ENCODE data around the gene MTHFR. TPM values are rescaled to one million over a fixed set of nuclear protein-coding genes. Genes with fewer than 3 reads are reported as not detected.
"Not testable (repeated sequence)": the region's sequence is repeated elsewhere in the genome, so short reads cannot be mapped to it uniquely, and the experiment has no call there.

Gene MTHFR
- total RNA-seq, 1 experiment from 2014 or later = 6.3 TPM

DNA sequence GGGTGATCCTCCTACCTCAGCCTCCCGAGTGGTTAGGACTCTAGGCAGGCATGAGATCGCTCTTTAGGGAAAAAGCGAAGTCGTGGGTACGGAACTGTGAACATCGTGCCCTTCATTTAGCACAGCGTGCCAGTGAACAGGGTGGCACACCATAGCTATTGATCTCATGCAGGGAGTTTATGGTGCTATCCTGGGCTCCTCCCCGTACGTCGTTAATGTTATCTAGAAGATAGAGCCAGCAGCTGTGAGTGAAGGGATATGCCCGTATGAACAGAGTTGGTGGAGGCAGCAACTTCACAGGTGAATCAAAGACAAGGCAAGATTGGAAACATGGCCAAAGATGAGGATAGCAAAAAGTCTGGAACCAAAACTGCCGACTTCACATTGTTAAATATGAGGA lies 11.4 kb upstream of the MTHFR start:
- peaks cover 38% of the 10 kb centered on the region for H3K36me3 ChIP-seq
- H3K27me3 ChIP-seq (replicated peaks) = no peaks in the 10 kb centered on the region
- H3K9me3 ChIP-seq (replicated peaks) = no peaks in the 10 kb centered on the region
- DNase-seq (ENCODE audit: low read depth in 1 of 2, low spot score in 2 of 2) = no peak
- peaks cover 7% of the 10 kb centered on the region for H3K4me1 ChIP-seq (replicated peaks)
- no peak overlapping the region for H3K4me3 ChIP-seq
- no peak overlapping the region for H3K27ac ChIP-seq

DNA sequence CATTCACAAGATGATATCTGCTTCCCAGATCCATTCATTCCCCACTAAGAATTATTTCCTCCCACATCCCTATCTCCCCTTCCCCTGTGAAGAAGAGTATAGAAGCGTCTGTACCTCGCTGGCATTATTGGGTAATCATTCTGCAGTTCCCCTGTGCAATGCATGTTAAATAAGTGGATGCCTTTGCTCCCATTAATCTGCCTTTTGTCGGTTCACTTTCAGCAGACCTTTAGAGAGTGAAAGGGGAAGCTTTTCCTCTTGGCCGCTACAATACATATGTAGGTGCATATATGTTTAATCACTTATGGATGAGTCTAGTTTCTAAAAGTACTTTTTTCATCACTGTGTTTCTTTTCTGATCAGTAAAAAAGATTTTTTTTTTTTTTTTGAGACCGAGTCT lies 7.3 kb upstream of the MTHFR start:
- Histone ChIP-seq H3K4me1 (replicated peaks) (0 out of 2 replicates have a peak, but pooled peaks cover 3% of the 10 kb centered on the region), H3K9me3 (replicated peaks) (no peaks in the 10 kb centered on the region), H3K36me3 (peaks cover 44% of the 10 kb centered on the region), H3K27ac (no peak overlapping the region), H3K27me3 (replicated peaks) (no peaks in the 10 kb centered on the region), H3K4me3 (no peak overlapping the region)
- no peak for DNase-seq (ENCODE audit: low read depth in 1 of 2, low spot score in 2 of 2)

DNA sequence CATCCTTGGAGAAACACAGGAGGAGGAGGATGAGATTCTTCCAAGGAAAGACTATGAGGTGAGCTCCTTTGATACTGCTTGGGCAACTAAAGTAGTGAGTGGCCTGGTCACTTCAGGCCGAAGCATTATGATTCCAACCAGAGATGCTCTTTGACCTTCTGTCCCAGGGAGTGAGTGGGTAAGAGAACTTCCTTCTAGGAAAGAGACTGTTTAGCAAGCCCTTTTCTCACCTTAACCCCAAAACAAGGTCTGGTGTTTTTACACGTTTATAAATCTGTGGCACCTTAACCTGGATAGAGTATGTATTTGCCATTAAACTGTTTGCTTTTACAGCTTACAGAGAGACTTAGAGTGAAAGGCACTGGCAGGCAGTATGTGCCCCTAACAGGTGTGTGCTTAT lies 1.4 kb upstream of the MTHFR start:
- H3K36me3 ChIP-seq = peaks cover 24% of the 10 kb centered on the region
- H3K27me3 ChIP-seq (replicated peaks) = no peaks in the 10 kb centered on the region
- no peak for DNase-seq (ENCODE audit: low read depth in 1 of 2, low spot score in 2 of 2)
- H3K9me3 ChIP-seq (replicated peaks) = no peaks in the 10 kb centered on the region
- peaks cover 32% of the 10 kb centered on the region for H3K4me1 ChIP-seq (replicated peaks)
- H3K27ac ChIP-seq = no peak overlapping the region
- H3K4me3 ChIP-seq = no peak overlapping the region

DNA sequence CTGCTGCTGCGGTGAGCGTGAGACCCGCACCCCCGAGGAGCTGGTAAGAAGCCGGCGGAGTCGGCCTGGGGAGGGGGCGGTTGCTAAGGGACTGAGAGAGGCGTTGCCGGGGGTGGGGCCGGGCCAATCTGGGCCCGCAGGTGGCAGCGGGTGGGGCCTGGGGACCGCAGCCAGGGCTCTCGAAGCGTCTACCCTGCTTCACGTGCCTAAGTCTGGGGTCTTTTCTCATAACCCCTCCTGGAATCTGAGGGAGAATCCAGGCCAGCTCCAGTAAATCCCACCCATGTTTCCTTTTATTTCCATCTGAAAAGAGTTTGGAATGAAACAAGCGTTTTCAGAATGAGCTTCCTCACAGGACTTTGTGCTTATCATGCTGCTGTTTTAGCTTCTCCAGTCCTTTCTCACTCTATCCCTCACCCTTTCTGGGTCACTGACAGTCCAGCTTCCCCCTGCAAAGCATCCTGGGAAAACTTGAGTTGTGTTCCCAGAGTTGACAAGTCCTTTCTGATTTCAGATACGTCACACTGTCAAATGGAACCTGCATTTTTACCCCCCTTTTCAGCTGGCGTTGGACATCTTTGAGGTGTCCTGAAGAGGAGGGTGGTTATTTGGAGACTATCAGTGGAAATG lies 658 bp upstream of the MTHFR start:
- Histone ChIP-seq H3K4me1 (replicated peaks) (peaks cover 32% of the 10 kb centered on the region), H3K27me3 (replicated peaks) (no peaks in the 10 kb centered on the region), H3K9me3 (replicated peaks) (no peaks in the 10 kb centered on the region), H3K4me3 (peak overlapping the region; percentile 62), H3K36me3 (peaks cover 21% of the 10 kb centered on the region), H3K27ac (peak overlapping the region; percentile 28)
- no peak for DNase-seq (ENCODE audit: low read depth in 1 of 2, low spot score in 2 of 2)

DNA sequence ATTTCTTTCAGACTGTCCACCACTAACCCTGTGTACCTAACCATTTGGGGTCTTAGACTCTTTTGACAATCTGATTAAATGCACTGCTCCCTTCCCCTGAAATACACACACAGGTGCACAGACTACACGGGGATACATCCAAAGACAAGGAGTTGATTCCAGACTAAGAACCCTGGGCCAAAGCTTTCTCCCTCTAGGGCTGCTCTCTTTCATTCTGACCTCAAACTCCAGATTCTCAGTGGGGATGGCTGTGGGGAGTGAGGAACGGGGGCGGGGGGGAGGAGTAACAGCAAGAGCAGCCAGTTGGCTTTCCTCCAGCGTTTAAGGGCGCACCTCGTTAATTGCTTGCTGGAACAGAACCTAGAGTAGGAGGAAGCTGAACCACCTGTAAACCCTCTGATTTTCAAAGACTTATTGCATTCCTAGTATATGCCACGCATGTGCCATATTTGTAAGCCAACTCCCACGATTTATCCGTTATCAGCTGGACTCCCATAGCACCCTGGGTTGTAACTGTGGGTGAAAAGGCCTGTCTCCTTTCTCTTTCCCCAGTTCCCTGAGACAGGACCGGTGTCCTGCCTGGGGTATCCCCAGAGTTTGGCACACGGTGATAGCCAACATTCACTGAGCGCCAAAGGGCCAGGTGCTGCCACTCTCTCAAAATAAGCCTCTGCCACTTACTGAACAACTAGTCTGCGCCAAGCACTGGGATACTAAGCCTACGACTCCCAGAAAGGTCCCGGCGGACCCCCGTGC lies 920 bp downstream of the MTHFR start:
- peaks cover 43% of the 10 kb centered on the region for H3K4me1 ChIP-seq (replicated peaks)
- no peaks in the 10 kb centered on the region for H3K27me3 ChIP-seq (replicated peaks)
- H3K9me3 ChIP-seq (replicated peaks) = no peaks in the 10 kb centered on the region; the same call in 1 of the 2 replicates
- H3K36me3 ChIP-seq = peaks cover 19% of the 10 kb centered on the region
- H3K4me3 ChIP-seq = peak overlapping the region; percentile 62
- no peak for DNase-seq (ENCODE audit: low read depth in 1 of 2, low spot score in 2 of 2)
- peak overlapping the region; percentile 71 for H3K27ac ChIP-seq

DNA sequence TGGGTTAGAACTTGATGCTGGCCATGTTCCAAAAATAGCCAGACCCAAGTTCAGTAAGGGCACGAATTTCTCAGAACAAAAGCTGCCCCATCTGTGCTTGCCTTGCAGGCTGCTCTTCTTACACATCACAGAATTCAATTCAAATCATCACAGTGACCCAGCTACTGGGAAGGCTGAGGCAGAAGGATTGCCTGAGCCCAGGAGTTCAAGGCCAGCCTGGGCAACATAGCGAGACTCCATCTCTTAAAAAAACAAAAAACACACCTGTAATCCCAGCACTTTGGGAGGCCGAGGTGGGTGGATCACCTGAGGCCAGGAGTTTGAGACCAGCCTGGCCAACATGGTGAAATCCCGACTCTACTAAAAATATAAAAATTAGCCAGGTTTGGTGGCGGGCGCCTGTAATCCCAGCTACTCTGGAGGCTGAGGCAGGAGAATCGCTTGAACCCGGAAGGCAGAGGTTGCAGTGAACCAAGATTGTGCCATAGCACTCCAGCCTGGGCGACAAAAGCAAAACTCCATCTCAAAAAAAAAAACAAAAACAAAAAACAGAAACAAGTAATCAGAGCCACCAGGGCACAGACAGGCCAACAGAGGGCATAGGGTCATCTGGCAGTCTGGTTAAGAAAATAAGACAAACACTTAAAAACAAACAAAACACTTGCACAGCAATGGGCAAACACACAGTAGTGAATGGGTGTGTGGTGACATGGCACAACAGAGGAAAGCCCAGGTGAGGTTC lies 1.7 kb downstream of the MTHFR start:
- Histone ChIP-seq H3K36me3 (peaks cover 18% of the 10 kb centered on the region), H3K4me1 (replicated peaks) (peaks cover 43% of the 10 kb centered on the region)
- not testable (repeated sequence) for H3K27me3 ChIP-seq (replicated peaks); H3K27ac ChIP-seq; H3K9me3 ChIP-seq (replicated peaks); H3K4me3 ChIP-seq; DNase-seq (ENCODE audit: low read depth in 1 of 2, low spot score in 2 of 2)

DNA sequence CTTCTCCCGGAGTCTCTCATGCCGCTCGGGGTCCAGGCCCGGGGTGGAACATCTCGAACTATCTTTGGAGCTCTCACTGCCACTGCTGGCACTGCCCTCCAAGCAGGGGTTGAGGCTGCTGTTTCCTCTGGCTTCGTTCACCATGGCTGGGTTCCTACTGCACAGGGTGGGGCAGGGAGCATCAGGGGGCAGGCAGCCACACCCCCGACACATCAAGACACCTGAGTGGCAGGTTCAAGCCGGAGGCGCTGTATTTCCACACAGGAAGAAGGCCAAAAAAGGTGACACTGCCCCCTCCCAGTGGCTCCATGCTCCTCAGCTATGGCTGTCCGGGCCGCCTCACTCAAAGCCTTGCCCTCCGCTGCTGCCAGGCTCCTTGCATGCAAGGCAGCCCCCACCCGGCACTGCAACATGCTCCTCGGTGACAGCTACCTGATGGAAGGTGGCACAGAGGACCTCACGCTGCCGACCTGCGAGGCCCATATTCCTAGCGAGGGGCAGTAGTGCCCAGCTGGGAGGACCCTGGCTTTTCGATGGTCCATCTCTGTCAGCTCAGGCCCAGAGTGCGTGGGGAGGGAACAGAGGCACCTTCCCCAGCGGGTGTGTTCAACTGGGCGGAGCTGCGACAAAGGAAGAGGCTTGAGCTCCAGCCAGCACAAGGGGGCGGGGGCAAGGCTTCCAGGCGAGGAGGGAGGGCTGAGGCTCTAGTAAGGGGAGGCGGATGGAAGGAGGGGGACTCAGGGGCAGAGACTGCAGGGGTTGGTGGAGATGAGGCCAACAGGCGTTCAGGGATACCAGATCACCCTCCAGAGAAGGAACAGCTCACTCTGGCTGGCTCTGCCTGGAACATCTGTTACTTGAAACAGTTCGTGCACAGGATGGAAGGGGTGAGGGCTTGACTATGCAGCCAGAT lies 2.5 kb downstream of the MTHFR start:
- no peaks in the 10 kb centered on the region for H3K27me3 ChIP-seq (replicated peaks)
- DNase-seq (ENCODE audit: low read depth in 1 of 2, low spot score in 2 of 2) = peak in 1 of 2 experiments; percentile 63
- H3K27ac ChIP-seq = no peak overlapping the region
- no peaks in the 10 kb centered on the region; the same call in 1 of the 2 replicates for H3K9me3 ChIP-seq (replicated peaks)
- peaks cover 12% of the 10 kb centered on the region for H3K36me3 ChIP-seq
- H3K4me1 ChIP-seq (replicated peaks) = peaks cover 43% of the 10 kb centered on the region
- H3K4me3 ChIP-seq = no peak overlapping the region

DNA sequence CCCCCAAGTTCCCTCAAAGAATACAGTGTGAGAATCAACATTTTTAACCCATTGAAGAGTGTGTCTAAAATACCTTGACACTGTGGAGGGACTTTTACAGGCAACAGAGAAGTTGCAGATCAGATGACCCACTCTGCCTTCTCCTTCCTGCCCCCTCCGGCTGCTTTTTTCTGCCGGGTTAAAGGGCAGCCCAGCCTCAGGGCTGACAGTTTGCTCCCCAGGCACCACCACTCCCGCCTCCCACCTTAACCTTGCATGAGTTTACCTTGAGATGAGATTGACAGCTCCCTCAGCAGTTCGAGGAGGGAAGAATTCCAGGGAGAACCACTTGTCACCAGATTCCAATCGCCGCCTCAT lies 3.2 kb downstream of the MTHFR start:
- Histone ChIP-seq H3K9me3 (replicated peaks) (no peaks in the 10 kb centered on the region; the same call in 1 of the 2 replicates), H3K27ac (no peak overlapping the region), H3K4me1 (replicated peaks) (peaks cover 45% of the 10 kb centered on the region), H3K27me3 (replicated peaks) (no peaks in the 10 kb centered on the region), H3K36me3 (peaks cover 8% of the 10 kb centered on the region), H3K4me3 (no peak overlapping the region)
- no peak for DNase-seq (ENCODE audit: low read depth in 1 of 2, low spot score in 2 of 2)

DNA sequence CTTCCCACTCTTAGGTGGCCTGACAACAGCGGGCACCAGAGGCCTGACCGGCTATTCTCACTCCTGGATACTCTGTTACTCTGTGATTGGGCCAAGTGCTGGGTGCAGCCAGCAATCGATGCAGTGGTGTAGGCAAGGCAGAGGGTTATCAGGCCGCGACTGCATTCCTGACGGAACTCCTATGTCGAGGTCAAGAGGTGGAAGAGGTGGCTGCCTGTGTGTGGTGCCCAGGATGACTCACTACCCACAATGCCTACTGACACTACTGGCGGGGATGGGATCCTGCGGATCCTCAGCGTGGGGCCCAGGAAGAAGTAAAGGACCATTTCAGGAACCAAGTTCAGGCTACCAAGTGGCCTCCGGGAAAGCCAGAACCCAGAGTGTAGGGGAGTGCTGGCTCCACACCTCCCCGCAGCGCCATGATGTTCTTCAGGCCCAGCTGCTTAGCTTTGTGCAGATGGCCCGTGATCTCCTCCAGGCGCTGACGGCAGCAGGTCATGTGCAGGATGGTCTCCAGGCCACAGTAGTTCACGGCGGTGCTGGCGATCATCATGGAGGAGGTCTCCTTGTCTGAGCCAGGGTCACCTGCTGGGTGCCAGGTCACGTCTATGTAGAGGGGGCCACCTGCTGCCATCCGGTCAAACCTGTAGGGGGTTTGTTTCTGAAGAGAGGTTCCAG lies 4.9 kb downstream of the MTHFR start:
- Histone ChIP-seq H3K4me1 (replicated peaks) (peaks cover 39% of the 10 kb centered on the region), H3K4me3 (no peak overlapping the region), H3K9me3 (replicated peaks) (no peaks in the 10 kb centered on the region; the same call in 1 of the 2 replicates), H3K27me3 (replicated peaks) (no peaks in the 10 kb centered on the region), H3K36me3 (peaks cover 4% of the 10 kb centered on the region), H3K27ac (no peak overlapping the region)
- no peak for DNase-seq (ENCODE audit: low read depth in 1 of 2, low spot score in 2 of 2)

DNA sequence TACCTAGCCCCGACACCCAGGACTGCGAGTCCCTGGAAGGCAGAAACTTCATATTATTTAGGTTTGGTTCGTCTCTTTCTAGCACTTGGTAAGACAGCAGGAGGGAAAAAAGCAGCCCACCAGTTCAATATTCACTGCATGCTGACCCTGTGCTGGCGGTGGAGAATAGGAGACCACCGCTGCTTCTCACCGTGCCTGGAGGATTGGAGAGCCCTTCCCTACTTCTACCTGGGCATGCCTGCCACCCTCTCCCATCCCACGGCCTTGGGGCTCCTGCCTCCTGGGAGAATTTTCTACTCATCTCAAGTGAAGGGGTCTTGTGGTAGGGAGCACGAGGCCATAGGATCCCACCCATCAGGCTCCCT lies 5.4 kb downstream of the MTHFR start:
- Histone ChIP-seq H3K4me1 (replicated peaks) (peaks cover 37% of the 10 kb centered on the region), H3K4me3 (no peak overlapping the region), H3K9me3 (replicated peaks) (no peaks in the 10 kb centered on the region; the same call in 1 of the 2 replicates), H3K36me3 (peaks cover 4% of the 10 kb centered on the region), H3K27ac (no peak overlapping the region), H3K27me3 (replicated peaks) (no peaks in the 10 kb centered on the region)
- no peak for DNase-seq (ENCODE audit: low read depth in 1 of 2, low spot score in 2 of 2)

DNA sequence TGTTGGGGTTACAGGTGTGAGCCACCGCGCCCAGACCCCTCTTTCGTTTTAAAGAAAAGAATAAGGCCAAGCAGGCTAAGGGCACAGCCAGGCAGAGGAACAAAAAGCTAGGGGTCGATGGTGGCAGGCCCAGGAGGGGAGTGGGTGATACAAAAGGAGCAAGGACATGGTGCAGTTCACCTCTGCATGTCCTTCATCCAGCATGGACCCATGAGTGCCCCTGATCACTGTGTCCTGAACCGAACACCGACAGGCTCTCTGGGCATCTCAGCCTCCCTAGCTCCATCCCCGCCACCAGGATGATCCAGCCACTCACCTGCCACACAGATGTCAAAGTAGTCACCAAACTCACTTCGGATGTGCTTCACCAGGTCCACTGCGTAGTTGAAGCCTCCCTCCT lies 5.9 kb downstream of the MTHFR start:
- peaks cover 32% of the 10 kb centered on the region for H3K4me1 ChIP-seq (replicated peaks)
- no peaks in the 10 kb centered on the region for H3K27me3 ChIP-seq (replicated peaks)

DNA sequence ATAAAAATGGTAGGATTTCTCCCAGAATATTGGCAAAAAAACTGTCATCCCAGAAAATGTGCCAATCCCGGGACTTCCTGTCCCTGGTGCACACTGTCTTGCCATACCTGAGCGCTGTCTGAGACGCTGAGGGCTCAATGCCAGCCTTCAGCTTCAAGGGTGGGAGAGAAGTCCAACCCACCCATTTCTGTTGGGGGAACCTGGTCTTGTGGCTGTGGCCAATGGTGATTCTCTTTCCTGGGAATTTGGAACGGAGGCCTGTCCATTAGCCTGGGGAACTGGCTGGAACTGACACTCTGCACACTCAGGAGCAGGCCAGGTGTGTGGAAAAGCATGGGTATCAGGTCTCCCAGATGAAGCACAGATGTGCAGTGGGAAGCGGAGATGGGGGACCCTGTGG lies 6.7 kb downstream of the MTHFR start:
- no peak overlapping the region for H3K4me3 ChIP-seq
- no peak overlapping the region for H3K27ac ChIP-seq
- no peaks in the 10 kb centered on the region for H3K27me3 ChIP-seq (replicated peaks)
- peaks cover 4% of the 10 kb centered on the region for H3K36me3 ChIP-seq
- H3K9me3 ChIP-seq (replicated peaks) = no peaks in the 10 kb centered on the region; the same call in 1 of the 2 replicates
- peaks cover 25% of the 10 kb centered on the region for H3K4me1 ChIP-seq (replicated peaks)
- DNase-seq (ENCODE audit: low read depth in 1 of 2, low spot score in 2 of 2) = no peak

More for the DNA sequence above, 5.9 kb downstream of the MTHFR start:
- no peak overlapping the region for H3K4me3 ChIP-seq
- DNase-seq (ENCODE audit: low read depth in 1 of 2, low spot score in 2 of 2) = no peak
- no peak overlapping the region for H3K27ac ChIP-seq
- H3K9me3 ChIP-seq (replicated peaks) = no peaks in the 10 kb centered on the region; the same call in 1 of the 2 replicates
- H3K36me3 ChIP-seq = peaks cover 4% of the 10 kb centered on the region
